ENCODE results near the gene IER5L.

Gene IER5L

DNA sequence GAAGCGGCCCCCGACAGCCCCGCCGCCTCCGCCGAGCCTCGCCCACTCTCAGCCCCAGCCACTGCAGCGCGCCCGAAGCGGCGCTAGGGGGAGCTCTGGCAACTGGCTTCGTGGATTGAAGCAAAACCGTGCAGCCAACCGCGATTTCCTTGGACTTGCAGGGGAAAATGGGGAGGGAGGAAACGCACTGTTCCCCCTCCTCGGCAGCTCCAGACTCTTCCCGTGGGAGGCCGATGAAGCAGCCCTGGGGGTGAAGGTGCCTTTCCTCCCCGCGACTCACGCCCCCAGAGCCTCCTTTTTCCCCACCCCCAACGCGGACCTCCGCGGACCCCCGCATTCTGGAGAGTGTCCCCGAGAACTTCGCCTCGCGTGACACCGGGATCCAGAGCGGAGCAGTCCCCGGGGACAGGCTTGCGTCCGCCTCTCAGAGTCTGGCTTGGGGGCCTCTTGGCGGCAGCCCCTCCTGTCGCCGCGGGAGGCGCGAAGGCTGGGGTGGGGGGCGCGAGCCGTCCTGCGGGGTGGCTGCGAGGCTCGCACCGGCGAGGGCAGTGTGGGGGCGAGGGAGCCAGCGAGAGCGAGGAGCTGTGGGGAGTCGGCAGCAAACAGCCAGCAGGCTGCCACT lies 3.8 kb downstream of the IER5L start:
- peak; percentile 79 to 84 for DNase-seq (ENCODE audit: low read depth in 1 of 2, low spot score in 1 of 2)
- TF ChIP-seq, protein P1, sequence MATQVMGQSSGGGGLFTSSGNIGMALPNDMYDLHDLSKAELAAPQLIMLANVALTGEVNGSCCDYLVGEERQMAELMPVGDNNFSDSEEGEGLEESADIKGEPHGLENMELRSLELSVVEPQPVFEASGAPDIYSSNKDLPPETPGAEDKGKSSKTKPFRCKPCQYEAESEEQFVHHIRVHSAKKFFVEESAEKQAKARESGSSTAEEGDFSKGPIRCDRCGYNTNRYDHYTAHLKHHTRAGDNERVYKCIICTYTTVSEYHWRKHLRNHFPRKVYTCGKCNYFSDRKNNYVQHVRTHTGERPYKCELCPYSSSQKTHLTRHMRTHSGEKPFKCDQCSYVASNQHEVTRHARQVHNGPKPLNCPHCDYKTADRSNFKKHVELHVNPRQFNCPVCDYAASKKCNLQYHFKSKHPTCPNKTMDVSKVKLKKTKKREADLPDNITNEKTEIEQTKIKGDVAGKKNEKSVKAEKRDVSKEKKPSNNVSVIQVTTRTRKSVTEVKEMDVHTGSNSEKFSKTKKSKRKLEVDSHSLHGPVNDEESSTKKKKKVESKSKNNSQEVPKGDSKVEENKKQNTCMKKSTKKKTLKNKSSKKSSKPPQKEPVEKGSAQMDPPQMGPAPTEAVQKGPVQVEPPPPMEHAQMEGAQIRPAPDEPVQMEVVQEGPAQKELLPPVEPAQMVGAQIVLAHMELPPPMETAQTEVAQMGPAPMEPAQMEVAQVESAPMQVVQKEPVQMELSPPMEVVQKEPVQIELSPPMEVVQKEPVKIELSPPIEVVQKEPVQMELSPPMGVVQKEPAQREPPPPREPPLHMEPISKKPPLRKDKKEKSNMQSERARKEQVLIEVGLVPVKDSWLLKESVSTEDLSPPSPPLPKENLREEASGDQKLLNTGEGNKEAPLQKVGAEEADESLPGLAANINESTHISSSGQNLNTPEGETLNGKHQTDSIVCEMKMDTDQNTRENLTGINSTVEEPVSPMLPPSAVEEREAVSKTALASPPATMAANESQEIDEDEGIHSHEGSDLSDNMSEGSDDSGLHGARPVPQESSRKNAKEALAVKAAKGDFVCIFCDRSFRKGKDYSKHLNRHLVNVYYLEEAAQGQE (IDR thresholded peaks at IDR 0.05; ENCODE audit: insufficient replicate concordance, low read depth), result no peak
- TF ChIP-seq, protein P2, sequence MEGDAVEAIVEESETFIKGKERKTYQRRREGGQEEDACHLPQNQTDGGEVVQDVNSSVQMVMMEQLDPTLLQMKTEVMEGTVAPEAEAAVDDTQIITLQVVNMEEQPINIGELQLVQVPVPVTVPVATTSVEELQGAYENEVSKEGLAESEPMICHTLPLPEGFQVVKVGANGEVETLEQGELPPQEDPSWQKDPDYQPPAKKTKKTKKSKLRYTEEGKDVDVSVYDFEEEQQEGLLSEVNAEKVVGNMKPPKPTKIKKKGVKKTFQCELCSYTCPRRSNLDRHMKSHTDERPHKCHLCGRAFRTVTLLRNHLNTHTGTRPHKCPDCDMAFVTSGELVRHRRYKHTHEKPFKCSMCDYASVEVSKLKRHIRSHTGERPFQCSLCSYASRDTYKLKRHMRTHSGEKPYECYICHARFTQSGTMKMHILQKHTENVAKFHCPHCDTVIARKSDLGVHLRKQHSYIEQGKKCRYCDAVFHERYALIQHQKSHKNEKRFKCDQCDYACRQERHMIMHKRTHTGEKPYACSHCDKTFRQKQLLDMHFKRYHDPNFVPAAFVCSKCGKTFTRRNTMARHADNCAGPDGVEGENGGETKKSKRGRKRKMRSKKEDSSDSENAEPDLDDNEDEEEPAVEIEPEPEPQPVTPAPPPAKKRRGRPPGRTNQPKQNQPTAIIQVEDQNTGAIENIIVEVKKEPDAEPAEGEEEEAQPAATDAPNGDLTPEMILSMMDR (IDR thresholded peaks at IDR 0.05; ENCODE audit: insufficient read depth, low read length), result peak; percentile 98
- TF ChIP-seq POLR2AphosphoS5 (IDR thresholded peaks at IDR 0.05; ENCODE audit: low read depth) (no peak), GABPA (IDR thresholded peaks at IDR 0.05; ENCODE audit: low read depth) (no peak)

DNA sequence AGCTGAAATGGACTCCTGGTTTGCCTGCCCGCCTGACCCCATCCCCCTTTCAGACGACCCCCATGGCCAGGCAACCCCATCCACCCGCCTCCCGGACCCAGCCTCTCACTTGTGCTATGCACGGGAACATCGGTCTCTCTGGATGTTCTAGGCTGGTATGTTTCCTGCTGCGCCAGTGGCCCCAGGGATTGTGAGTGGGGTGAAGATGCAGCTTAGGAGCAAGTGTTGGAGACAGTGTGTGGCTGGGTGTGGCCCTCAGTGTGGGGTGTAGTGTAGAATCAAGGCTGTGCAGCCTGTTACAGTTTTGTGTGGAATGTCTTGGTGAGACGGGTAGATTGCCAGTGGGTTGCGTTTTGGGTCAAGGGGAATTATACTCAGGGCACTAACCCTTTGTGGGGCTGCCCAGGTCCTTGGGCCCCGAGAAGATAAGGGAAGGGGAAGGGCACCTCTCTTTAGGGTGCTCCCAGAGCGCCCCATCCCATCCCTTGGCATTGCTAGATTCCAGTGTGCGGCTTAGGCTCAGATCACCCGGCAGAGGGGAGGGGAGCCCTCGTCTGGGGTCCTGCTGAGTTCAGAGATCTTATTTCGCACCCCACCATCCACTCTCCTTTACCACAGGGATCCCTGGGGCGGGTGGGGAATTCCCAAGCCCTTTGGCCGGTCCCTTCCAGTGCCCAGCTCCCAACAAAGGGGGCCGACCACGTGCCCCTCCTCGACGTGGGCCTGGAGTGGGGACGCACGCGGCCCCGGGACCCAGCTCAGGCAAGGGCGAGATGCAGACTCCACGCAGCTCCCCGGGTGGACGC lies 4.6 kb downstream of the IER5L start:
- no peak for TF ChIP-seq GABPA (IDR thresholded peaks at IDR 0.05; ENCODE audit: low read depth)
- TF ChIP-seq POLR2AphosphoS5 (IDR thresholded peaks at IDR 0.05; ENCODE audit: low read depth), result no peak
- no peak for TF ChIP-seq SPI1 (IDR thresholded peaks at IDR 0.05; ENCODE audit: borderline replicate concordance, low read depth)
- TF ChIP-seq, protein P2 (IDR thresholded peaks at IDR 0.05; ENCODE audit: insufficient read depth, low read length), result no peak
- TF ChIP-seq, protein P1 (IDR thresholded peaks at IDR 0.05; ENCODE audit: insufficient replicate concordance, low read depth), result no peak
- Histone ChIP-seq H3K27ac (replicated peaks) (no peak overlapping the region; the same call in 1 of the 2 replicates), H3K4me3 (replicated peaks; ENCODE audit: insufficient read depth, low read length) (peak overlapping the region; percentile 77), H3K27me3 (ENCODE audit: insufficient read depth, poor library complexity, severe bottlenecking) (no peaks in the 10 kb centered on the region)
- DNase-seq (ENCODE audit: low read depth in 1 of 2, low spot score in 1 of 2), result no peak

More for the DNA sequence above, 3.8 kb downstream of the IER5L start:
- Histone ChIP-seq H3K27me3 (ENCODE audit: insufficient read depth, poor library complexity, severe bottlenecking) (no peaks in the 10 kb centered on the region), H3K4me3 (replicated peaks; ENCODE audit: insufficient read depth, low read length) (peak overlapping the region; percentile 77), H3K27ac (replicated peaks) (peak overlapping the region; percentile 37)

GRCh38 chr9:129172816-129173215 lies 5.2 kb downstream of the IER5L start:
- no peaks in the 10 kb centered on the region for H3K27me3 ChIP-seq (ENCODE audit: insufficient read depth, poor library complexity, severe bottlenecking)
- DNase-seq (ENCODE audit: low read depth in 1 of 2, low spot score in 1 of 2), result no peak
- TF ChIP-seq GABPA (IDR thresholded peaks at IDR 0.05; ENCODE audit: low read depth) (no peak), SPI1 (IDR thresholded peaks at IDR 0.05; ENCODE audit: borderline replicate concordance, low read depth) (no peak), POLR2AphosphoS5 (IDR thresholded peaks at IDR 0.05; ENCODE audit: low read depth) (no peak)
- TF ChIP-seq, protein P2 (IDR thresholded peaks at IDR 0.05; ENCODE audit: insufficient read depth, low read length), result no peak
- TF ChIP-seq, protein P1 (IDR thresholded peaks at IDR 0.05; ENCODE audit: insufficient replicate concordance, low read depth), result no peak
- H3K4me3 ChIP-seq (replicated peaks; ENCODE audit: insufficient read depth, low read length), result no peak overlapping the region
- no peak overlapping the region for H3K27ac ChIP-seq (replicated peaks)

Measured in HL-60 (cell line).